H1 (cell line): ENCODE measurements around the gene EFCAB6. TPM values are rescaled to one million over a fixed set of nuclear protein-coding genes. Genes with fewer than 3 reads are reported as not detected.

Source experiments
- CTCF ChIA-PET: fragments of 300-600 bp; sonication (Branson Sonifier 250); formaldehyde crosslinking; loops from one replicate; lab custom pipeline; 2021; ENCODE audit not compliant: partially characterized antibody; lab: Charles Lee
- POLR2A ChIA-PET: fragments of 300-600 bp; sonication (Branson Sonifier 250); formaldehyde crosslinking; loops from one replicate; lab custom pipeline; 2021; ENCODE audit warnings: inconsistent platforms; ENCODE audit not compliant: partially characterized antibody; lab: Charles Lee
- DNase-seq, 2 experiments: peaks; one replicate each; pipeline versions ENCODE4 v3.0.0 to v3.0.0-alpha.2; 2010 to 2022; ENCODE audit warnings: low spot score in 2 of 2, low read depth in 1 of 2, mixed read lengths in 1 of 2
- FAIRE-seq: peaks from 2 replicates; lab custom pipeline; 2011; peaks lifted over from hg19 to GRCh38; lab: Jason Lieb, UNC
- H2AFZ ChIP-seq: 2 replicates; pipeline ENCODE4 v1.8.1; 2012; ENCODE audit warnings: low read length, inconsistent platforms
- H2AK5ac ChIP-seq: 2 replicates; pipeline ENCODE4 v1.6.1; 2013; ENCODE audit warnings: low read depth, low read length
- H2BK120ac ChIP-seq: replicated peaks from 2 replicates; pipeline ENCODE3; 2013; ENCODE audit warnings: low read depth, low read length, inconsistent platforms
- H2BK12ac ChIP-seq: 2 replicates; pipeline ENCODE4 v1.6.1; 2013; ENCODE audit warnings: low read depth, low read length
- H2BK15ac ChIP-seq: 2 replicates; pipeline ENCODE4 v1.6.1; 2013; ENCODE audit warnings: low read length
- H2BK20ac ChIP-seq: 2 replicates; pipeline ENCODE4 v1.6.1; 2013; ENCODE audit warnings: low read length
- H2BK5ac ChIP-seq: 2 replicates; pipeline ENCODE4 v1.6.1; 2013; ENCODE audit warnings: low read depth, low read length
- H3K14ac ChIP-seq: 2 replicates; pipeline ENCODE4 v1.6.1; 2013; ENCODE audit warnings: inconsistent platforms; ENCODE audit not compliant: insufficient read length
- H3K18ac ChIP-seq: 2 replicates; pipeline ENCODE4 v1.6.1; 2013; ENCODE audit warnings: low read length; ENCODE audit errors: extremely low read depth
- H3K23ac ChIP-seq: 2 replicates; pipeline ENCODE4 v1.6.1; 2013; ENCODE audit warnings: inconsistent platforms; ENCODE audit not compliant: insufficient read length
- H3K23me2 ChIP-seq: 2 replicates; pipeline ENCODE4 v1.6.1; 2013; ENCODE audit warnings: low read depth, low read length
- H3K27ac ChIP-seq: 2 replicates; pipeline ENCODE4 v1.6.1; 2011; ENCODE audit warnings: low read depth, low read length, inconsistent platforms
- H3K27me3 ChIP-seq, 4 experiments: replicated peaks in 1 of 4; 1 replicate in 1 of 4; 2 replicates in 3 of 4; pipeline versions ENCODE4 v1.6.1 to v1.8.1; 2011 to 2013; ENCODE audit warnings: low read length in 3 of 4, mild to moderate bottlenecking in 3 of 4, inconsistent platforms in 2 of 4, mixed read lengths in 2 of 4, moderate library complexity in 1 of 4; ENCODE audit not compliant: control insufficient read depth in 3 of 4, insufficient read depth in 3 of 4; ENCODE audit errors: extremely low read depth in 1 of 4
- H3K36me3 ChIP-seq, 4 experiments: 2 replicates each; pipeline versions ENCODE4 v1.6.1 to v1.8.1; 2011 to 2013; ENCODE audit warnings: mild to moderate bottlenecking in 4 of 4, low read length in 3 of 4, moderate library complexity in 2 of 4, control low read depth in 1 of 4, inconsistent platforms in 1 of 4; ENCODE audit not compliant: insufficient read depth in 4 of 4, control insufficient read depth in 2 of 4
- H3K4ac ChIP-seq: replicated peaks from 2 replicates; pipeline ENCODE3; 2013; ENCODE audit warnings: low read length, low read depth, mixed read lengths, inconsistent platforms; ENCODE audit not compliant: insufficient read length
- H3K4me1 ChIP-seq, 4 experiments: replicated peaks in 1 of 4; 1 replicate in 1 of 4; 2 replicates in 3 of 4; pipeline versions ENCODE4 v1.6.1 to v1.8.1; 2011 to 2013; ENCODE audit warnings: low read length in 3 of 4, inconsistent platforms in 2 of 4, mixed read lengths in 1 of 4; ENCODE audit not compliant: insufficient read depth in 4 of 4, control insufficient read depth in 3 of 4
- H3K4me2 ChIP-seq, 2 experiments: 2 replicates each; pipeline versions ENCODE4 v1.6.1 to v1.8.1; 2011 to 2013; ENCODE audit warnings: low read depth in 2 of 2, low read length in 2 of 2, control low read depth in 1 of 2, inconsistent platforms in 1 of 2, mild to moderate bottlenecking in 1 of 2; ENCODE audit not compliant: insufficient read depth in 1 of 2
- H3K4me3 ChIP-seq, 4 experiments: fragments of 200-600, 300-600 bp in 1 of 4; sonication (generic), shearing (Covaris generic), sonication (Bioruptor Twin) in 1 of 4; 2 replicates each; pipeline versions ENCODE4 v1.5.1 to v1.8.1; 2011 to 2016; ENCODE audit warnings: low read length in 4 of 4, low read depth in 3 of 4, control low read depth in 2 of 4, inconsistent platforms in 2 of 4, mild to moderate bottlenecking in 2 of 4, mixed read lengths in 1 of 4, moderate library complexity in 1 of 4; ENCODE audit not compliant: insufficient read depth in 2 of 4; ENCODE audit errors: extremely low read depth in 1 of 4
- H3K56ac ChIP-seq: replicated peaks from 2 replicates; pipeline ENCODE3; 2013; ENCODE audit warnings: low read depth, mild to moderate bottlenecking, mixed read lengths, low read length, inconsistent platforms; ENCODE audit not compliant: insufficient read length
- H3K79me1 ChIP-seq: 2 replicates; pipeline ENCODE4 v1.6.1; 2013; ENCODE audit warnings: low read depth, low read length, control low read depth
- H3K79me2 ChIP-seq, 2 experiments: 2 replicates each; pipeline versions ENCODE4 v1.6.1 to v1.8.1; 2012 to 2013; ENCODE audit warnings: low read length in 2 of 2, mild to moderate bottlenecking in 2 of 2, inconsistent platforms in 1 of 2; ENCODE audit not compliant: insufficient read depth in 2 of 2, control insufficient read depth in 1 of 2
- H3K9ac ChIP-seq, 4 experiments: replicated peaks in 1 of 4; 1 replicate in 1 of 4; 2 replicates in 3 of 4; pipeline versions ENCODE4 v1.6.1 to v1.8.1; 2011 to 2013; ENCODE audit warnings: low read depth in 3 of 4, low read length in 3 of 4, control low read depth in 2 of 4, mild to moderate bottlenecking in 2 of 4, moderate library complexity in 2 of 4, inconsistent platforms in 1 of 4; ENCODE audit errors: extremely low read depth in 1 of 4
- H3K9me3 ChIP-seq, 2 experiments: 2 replicates each; pipeline versions ENCODE4 v1.6.1 to v1.8.1; 2012 to 2013; ENCODE audit warnings: mild to moderate bottlenecking in 2 of 2, moderate library complexity in 2 of 2, control low read depth in 1 of 2, inconsistent platforms in 1 of 2, low read depth in 1 of 2, low read length in 1 of 2, mixed read lengths in 1 of 2; ENCODE audit not compliant: insufficient read depth in 2 of 2
- H4K20me1 ChIP-seq, 2 experiments: replicated peaks in 1 of 2; 2 replicates each; pipeline versions ENCODE3 to v1.8.1; 2011 to 2013; ENCODE audit warnings: inconsistent platforms in 2 of 2, low read length in 2 of 2, mild to moderate bottlenecking in 1 of 2; ENCODE audit not compliant: insufficient read depth in 2 of 2, control insufficient read depth in 1 of 2
- H4K5ac ChIP-seq: 2 replicates; pipeline ENCODE4 v1.6.1; 2013; ENCODE audit warnings: low read length, low read depth, mixed read lengths, inconsistent platforms; ENCODE audit not compliant: insufficient read length
- H4K8ac ChIP-seq: 2 replicates; pipeline ENCODE4 v1.8.0; 2013; ENCODE audit warnings: mild to moderate bottlenecking, moderate library complexity, low read length, inconsistent platforms; ENCODE audit not compliant: insufficient read depth; ENCODE audit errors: extremely low read depth
- H4K91ac ChIP-seq: replicated peaks from 2 replicates; pipeline ENCODE3; 2013; ENCODE audit warnings: low read length, mixed read lengths, inconsistent platforms; ENCODE audit not compliant: insufficient read length
- BRCA1 ChIP-seq: IDR thresholded peaks from 2 replicates; pipeline ENCODE4 v1.6.1; 2012; ENCODE audit warnings: low read depth, low read length, improper control_type of control experiment
- CEBPB ChIP-seq: IDR thresholded peaks from 2 replicates; pipeline ENCODE4 v1.6.1; 2012; ENCODE audit warnings: low read depth, low read length
- EZH2 ChIP-seq: fragments of 200-600 bp; sonication (generic); IDR thresholded peaks from 2 replicates; pipeline ENCODE4 v1.7.1; 2012; ENCODE audit warnings: low read depth, mild to moderate bottlenecking, moderate library complexity, low read length, inconsistent platforms; ENCODE audit not compliant: severe bottlenecking
- GTF2F1 ChIP-seq: IDR thresholded peaks from 2 replicates; pipeline ENCODE4 v1.6.1; 2012; ENCODE audit warnings: low read depth, low read length, improper control_type of control experiment, borderline replicate concordance
- MAFK ChIP-seq: IDR thresholded peaks from 2 replicates; pipeline ENCODE4 v1.6.1; 2012; ENCODE audit warnings: low read depth, mild to moderate bottlenecking, improper control_type of control experiment, low read length
- PHF8 ChIP-seq: fragments of 200-600 bp; sonication (generic); conservative IDR thresholded peaks from 2 replicates; pipeline ENCODE4 v1.7.1; 2012; ENCODE audit warnings: low read depth, mild to moderate bottlenecking, inconsistent platforms, low read length, moderate library complexity
- RXRA ChIP-seq: IDR thresholded peaks from 2 replicates; pipeline ENCODE4 v1.6.1; 2011; ENCODE audit warnings: low read depth, mild to moderate bottlenecking, low read length, moderate library complexity; ENCODE audit not compliant: insufficient read depth
- SIX5 ChIP-seq: IDR thresholded peaks from 2 replicates; pipeline ENCODE4 v1.6.1; 2011; ENCODE audit warnings: mild to moderate bottlenecking, low read depth, low read length
- TAF7 ChIP-seq: optimal IDR thresholded peaks from 2 replicates; pipeline ENCODE3; 2011; ENCODE audit warnings: low read depth, mild to moderate bottlenecking, inconsistent platforms, low read length, moderate library complexity, borderline replicate concordance
- WGBS, 2 experiments: shearing (Covaris generic) in 1 of 2; methylation state at CpG; one replicate each; pipeline versions ENCODE4 v1.1.6 to v1.1.7; 2013 to 2015; ENCODE audit warnings: low lambda C conversion rate in 2 of 2, mixed read lengths in 2 of 2, inconsistent platforms in 1 of 2, low coverage in 1 of 2, missing lambda C conversion rate in 1 of 2; ENCODE audit not compliant: insufficient replicate concordance in 2 of 2, insufficient coverage in 1 of 2, insufficient read length in 1 of 2; ENCODE audit errors: extremely low coverage in 1 of 2, missing lambda C conversion rate in 1 of 2; 5-methylcytosine and 5-hydroxymethylcytosine counted together
- polyA plus RNA-seq, 7 experiments: library from polyadenylated mRNA; depleted of rRNA in 3 of 7; stranded (reverse) in 5 of 7; unstranded in 2 of 7; fragments of >200 nt in 5 of 7; fragments of 200-250 nt in 2 of 7; gene quantifications; 1 replicate in 5 of 7; 2 replicates in 1 of 7; 4 replicates in 1 of 7; pipeline versions ENCODE4 v1.2.1 to v1.2.3, GENCODE V29; 2011 to 2013; ENCODE audit warnings: missing spikeins in 2 of 7, mixed read lengths in 2 of 7
- total RNA-seq: library from RNA; stranded (reverse); fragmentation: NEBNext Ultra II Directional; extraction: Animal tissue kit (Norgen Biotek cat#: 25700); gene quantifications from 2 replicates; pipeline ENCODE4 v1.2.1, GENCODE V29; 2021
- TF ChIP-seq, protein P1 (sequence below), 3 experiments: IDR thresholded peaks; 1 replicate in 2 of 3; 2 replicates in 1 of 3; pipeline versions ENCODE4 v1.5.1 to v1.6.1; 2011; ENCODE audit warnings: low read length in 3 of 3, mild to moderate bottlenecking in 3 of 3, inconsistent platforms in 2 of 3, low read depth in 1 of 3, moderate library complexity in 1 of 3; ENCODE audit not compliant: insufficient read depth in 1 of 3; ENCODE audit errors: control extremely low read depth in 1 of 3

Gene EFCAB6
- total and polyA plus RNA-seq, 2 of the 8 experiments (the other 6 are each of a cell fraction or from before 2014, with no cell fraction given): 0.32 to 1.7 TPM

DNA sequence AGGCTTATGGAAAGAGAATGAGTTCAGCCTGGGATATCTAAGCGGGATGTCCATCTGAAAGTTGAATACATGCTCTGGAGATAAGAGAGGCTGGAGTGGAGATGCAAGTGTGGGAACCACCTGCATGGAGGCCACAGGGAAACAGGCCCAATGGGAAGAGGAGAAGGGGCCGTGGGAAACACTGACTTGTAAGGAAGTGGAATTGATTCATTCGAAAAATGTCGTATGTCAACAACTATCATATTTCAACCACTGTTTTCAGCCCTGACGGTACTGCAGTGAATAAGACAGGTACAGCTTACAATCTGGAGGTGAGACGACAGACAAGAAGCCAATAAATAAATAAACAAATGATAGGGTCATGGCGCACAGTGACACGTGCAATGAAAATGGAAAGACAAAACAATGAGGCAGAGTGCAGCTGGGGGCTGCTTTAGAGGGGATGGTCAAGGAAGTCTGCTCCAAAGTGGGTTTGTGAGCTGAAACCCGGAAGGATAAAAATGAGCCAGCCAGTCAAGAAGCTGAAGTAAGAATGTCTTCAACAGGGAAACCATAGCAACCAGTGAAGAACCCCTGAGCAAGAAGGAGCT is 35.9 kb downstream of the EFCAB6 start:
- Histone ChIP-seq H4K5ac (no peak overlapping the region), H3K4me1 (no peaks in the 10 kb centered on the region), H2BK120ac (no peak overlapping the region), H3K56ac (no peak overlapping the region), H2BK15ac (no peak overlapping the region), H3K9ac (no peak overlapping the region), H2BK12ac (no peak overlapping the region), H2AFZ (no peak overlapping the region), H3K14ac (no peak overlapping the region), H3K79me1 (no peaks in the 10 kb centered on the region), H3K36me3 (no peaks in the 10 kb centered on the region), H3K23ac (no peak overlapping the region), H4K20me1 (no peaks in the 10 kb centered on the region), H3K27me3 (no peaks in the 10 kb centered on the region), H3K9me3 (no peaks in the 10 kb centered on the region), H3K4ac (no peak overlapping the region), H3K4me3 (no peak overlapping the region), H2BK5ac (no peak overlapping the region), H3K18ac (no peak overlapping the region), H2AK5ac (no peak overlapping the region), H3K79me2 (no peaks in the 10 kb centered on the region), H3K23me2 (no peaks in the 10 kb centered on the region), H2BK20ac (no peak overlapping the region), H4K8ac (no peak overlapping the region), H4K91ac (no peak overlapping the region), H3K27ac (no peak overlapping the region), H3K4me2 (no peak overlapping the region)
- ChIA-PET CTCF (interaction anchor here (0.7 kb wide), 1 partner anchor 21 kb away, joined by 3 read pairs; no protein-coding TSS in a partner anchor), POLR2A (no interaction called here)
- DNase-seq (no peak), FAIRE-seq (no peak)
- 80% methylated on average over 9 of the region's 9 CpGs; no CpG with 5 or more reads in 1 of the 2 experiments for WGBS, 2 experiments
- TF ChIP-seq TAF7 (no peak), PHF8 (no peak), CEBPB (no peak), RXRA (no peak), GTF2F1 (no peak), EZH2 (no peak), SIX5 (no peak), BRCA1 (no peak), MAFK (no peak)
- TF ChIP-seq, protein P1, sequence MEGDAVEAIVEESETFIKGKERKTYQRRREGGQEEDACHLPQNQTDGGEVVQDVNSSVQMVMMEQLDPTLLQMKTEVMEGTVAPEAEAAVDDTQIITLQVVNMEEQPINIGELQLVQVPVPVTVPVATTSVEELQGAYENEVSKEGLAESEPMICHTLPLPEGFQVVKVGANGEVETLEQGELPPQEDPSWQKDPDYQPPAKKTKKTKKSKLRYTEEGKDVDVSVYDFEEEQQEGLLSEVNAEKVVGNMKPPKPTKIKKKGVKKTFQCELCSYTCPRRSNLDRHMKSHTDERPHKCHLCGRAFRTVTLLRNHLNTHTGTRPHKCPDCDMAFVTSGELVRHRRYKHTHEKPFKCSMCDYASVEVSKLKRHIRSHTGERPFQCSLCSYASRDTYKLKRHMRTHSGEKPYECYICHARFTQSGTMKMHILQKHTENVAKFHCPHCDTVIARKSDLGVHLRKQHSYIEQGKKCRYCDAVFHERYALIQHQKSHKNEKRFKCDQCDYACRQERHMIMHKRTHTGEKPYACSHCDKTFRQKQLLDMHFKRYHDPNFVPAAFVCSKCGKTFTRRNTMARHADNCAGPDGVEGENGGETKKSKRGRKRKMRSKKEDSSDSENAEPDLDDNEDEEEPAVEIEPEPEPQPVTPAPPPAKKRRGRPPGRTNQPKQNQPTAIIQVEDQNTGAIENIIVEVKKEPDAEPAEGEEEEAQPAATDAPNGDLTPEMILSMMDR (IDR thresholded peaks at IDR 0.05; ENCODE audit: control extremely low read depth in 1 of 3, insufficient read depth in 1 of 3, low read depth in 1 of 3, low read length in 3 of 3): no peak
